GM21515 (cell line): ENCODE data around the gene DNMT3L.
"Not testable (repeated sequence)": the region's sequence is repeated elsewhere in the genome, so short reads cannot be mapped to it uniquely, and the experiment has no call there.

Source experiments
- ATAC-seq: cut with Tn5 transposase; IDR thresholded peaks from one replicate; pipeline ENCODE4 v1.9.1; 2021; ENCODE audit not compliant: unreplicated experiment

DNMT3L gene

GRCh38 chr21:44199448-44199847 is 62.2 kb downstream of the DNMT3L start:
- ATAC-seq: no peak

DNA sequence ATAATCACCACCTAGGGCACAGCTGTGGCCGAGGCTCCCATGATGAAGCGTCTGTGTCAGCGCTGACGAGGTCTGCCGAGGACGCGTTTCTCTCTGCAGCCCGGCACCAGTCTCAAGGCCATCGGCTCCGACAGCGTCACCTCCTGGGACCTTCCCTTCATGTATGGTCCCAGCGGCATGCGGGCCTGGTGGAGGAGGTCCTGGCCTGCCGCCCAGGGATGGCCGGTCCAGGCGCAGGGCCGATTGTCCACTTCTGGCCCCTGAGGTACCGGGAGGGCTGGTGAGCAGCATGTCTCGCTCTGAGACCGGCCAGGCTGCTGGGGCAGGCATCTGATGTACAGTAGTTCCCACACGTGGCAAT is 64.6 kb downstream of the DNMT3L start:
- not testable (repeated sequence) for ATAC-seq
